CMK (cell line): Measurements from ENCODE around the gene MDM4.
"Not testable (repeated sequence)": the region's sequence is repeated elsewhere in the genome, so short reads cannot be mapped to it uniquely, and the experiment has no call there.

Experiments
- DNase-seq: peaks from one replicate; pipeline ENCODE4 v3.0.0-alpha.2; 2010; ENCODE audit warnings: low read depth

Gene MDM4

DNA sequence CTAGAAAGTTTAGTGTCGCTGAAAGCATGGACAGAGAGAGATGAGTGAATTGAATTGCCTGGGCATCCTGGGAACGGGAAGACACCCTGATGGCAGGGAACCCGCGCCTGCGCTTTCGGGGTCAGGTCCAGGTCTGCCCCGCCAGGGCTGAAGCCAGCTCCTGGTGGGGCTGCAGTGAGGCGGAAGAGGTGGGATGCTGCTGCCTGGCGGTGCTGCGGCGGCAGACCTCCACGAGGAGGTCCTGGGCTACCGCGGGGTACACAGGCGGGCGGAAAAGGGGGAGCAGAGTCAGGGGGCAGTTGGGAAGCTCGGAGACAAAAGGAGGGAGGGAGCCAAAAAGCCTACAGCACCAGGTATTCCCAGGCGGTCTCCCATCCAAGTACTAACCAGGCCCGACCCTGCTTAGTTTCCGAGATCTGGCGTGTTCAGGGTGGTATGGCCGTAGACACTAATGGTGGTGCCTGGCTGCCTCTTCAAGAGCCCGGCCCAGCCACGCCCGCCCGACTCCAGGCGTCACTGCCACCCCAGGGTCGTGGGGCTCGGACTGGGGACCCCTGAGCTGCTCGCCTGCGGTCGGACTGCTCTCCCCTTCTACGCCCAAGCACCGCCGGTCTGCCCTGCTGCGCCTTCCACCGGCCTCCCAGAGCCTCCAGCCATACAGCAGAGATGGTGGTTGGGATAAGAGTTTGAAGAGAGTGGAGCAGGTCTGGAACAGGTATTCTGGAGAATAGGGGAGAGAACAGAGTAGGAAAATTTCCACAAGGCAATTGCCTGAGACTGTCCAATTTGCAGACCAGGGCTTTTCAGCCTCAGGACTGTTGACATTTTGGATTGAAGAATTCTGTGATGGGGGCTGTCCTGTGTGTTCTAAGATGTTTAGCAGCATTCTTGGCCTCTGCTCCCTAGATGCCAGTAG lies 46.1 kb downstream of the MDM4 start:
- no peak for DNase-seq

- no peak for DNase-seq
These were observed 47.1 kb downstream of the MDM4 start for GRCh38 chr1:204563307-204563706.

DNA sequence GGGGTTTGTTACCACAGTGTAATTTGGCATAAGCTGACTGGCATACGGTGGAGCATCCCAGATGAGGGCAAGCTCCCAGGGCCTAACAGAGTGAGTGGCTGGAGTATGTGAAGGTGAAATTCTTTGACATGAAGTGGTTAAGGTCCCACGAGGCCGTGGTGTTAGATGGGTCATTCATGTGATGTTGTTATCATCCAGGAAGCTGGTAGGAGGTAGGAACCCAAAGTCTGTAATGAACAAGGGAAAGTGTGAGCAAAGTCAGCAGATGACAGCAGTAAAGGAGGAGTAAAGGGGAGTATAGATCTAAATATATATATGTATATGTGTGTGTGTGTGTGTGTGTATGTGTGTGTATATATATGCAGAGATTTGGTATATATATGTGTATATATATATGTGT lies 47.6 kb downstream of the MDM4 start:
- DNase-seq = no peak

- no peak for DNase-seq
These were observed 48.6 kb downstream of the MDM4 start for GRCh38 chr1:204564835-204565234.

- DNase-seq = peak; percentile 52
These were observed 49.7 kb downstream of the MDM4 start for GRCh38 chr1:204565617-204566582.

DNA sequence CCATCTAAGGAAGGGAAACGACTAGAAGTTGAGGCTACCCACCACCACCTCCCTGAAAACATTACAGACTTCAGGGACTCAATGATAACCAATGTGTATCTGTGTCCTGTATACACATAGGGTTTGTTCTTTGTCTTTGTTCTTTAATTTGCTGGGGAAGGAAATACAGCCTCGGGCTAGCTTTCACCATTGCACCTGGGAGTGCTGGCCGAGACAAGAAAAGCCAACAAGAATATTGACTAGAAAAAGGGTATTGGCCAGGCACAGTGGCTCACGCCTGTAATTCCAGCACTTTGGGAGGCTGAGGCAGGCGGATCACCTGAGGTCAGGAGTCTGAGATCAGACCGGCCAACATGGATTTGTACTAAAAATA lies 50.4 kb downstream of the MDM4 start:
- no peak for DNase-seq

DNA sequence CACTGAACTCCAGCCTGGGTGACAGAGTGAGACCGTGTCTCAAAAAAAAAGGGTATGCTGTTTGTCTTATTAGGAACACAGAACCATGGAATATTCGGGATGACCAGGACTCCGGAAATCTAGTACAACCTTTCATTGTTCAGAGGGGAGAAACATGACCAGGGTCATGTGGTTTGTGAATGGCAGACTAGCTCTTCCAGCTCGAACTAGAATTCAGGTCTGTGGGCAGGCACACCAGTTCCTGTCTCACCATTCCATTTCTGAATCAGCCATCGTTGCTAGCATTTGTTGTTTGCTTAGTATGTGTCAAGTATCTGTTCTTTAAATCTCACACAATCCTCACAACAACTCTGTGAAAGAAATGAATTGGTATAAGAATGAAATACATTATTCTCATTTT lies 50.9 kb downstream of the MDM4 start:
- DNase-seq = no peak

DNA sequence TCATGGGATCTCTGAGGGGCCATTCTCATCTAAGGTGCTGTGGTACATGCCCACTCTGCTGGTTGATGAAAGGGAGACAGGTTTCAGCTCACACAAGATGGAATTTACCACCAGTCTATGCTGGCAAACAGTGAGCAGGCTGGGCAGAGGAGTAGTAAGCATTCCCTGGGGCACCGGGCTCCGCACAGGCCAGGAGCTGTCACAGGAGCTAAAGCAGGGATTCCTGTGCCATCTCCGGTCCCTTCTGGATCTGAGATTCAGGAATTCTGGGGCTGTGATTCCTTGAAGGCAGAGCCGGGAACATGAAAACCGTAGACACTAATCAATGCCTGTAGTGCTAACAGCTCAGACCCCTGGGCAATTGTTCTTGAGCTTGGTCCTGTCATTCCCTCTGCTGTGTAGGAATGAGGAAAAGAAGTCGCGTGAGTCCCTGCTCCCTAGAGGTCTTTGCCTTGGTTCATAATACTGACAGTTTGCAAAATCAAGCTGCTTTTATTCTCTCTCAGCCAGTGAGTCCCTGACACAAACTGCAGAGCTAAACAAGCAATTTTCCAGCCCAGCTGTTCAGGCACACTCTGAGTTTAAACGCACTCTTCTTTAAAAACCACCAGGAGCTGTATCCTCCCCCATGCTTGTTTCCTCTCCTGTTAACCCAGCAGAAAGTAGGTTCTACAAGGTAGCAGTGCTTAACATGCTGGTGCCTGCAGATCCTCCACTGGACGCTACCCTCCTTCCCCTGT lies 52.5 kb downstream of the MDM4 start:
- DNase-seq = no peak

- DNase-seq = no peak
These were observed 53.3 kb downstream of the MDM4 start for GRCh38 chr1:204569478-204569877.

- not testable (repeated sequence) for DNase-seq
These were observed 53.8 kb downstream of the MDM4 start for GRCh38 chr1:204570021-204570420.

GRCh38 chr1:204571128-204571527 lies 54.9 kb downstream of the MDM4 start:
- DNase-seq = no peak

- DNase-seq = no peak
These were observed 55.4 kb downstream of the MDM4 start for GRCh38 chr1:204571631-204572030.

DNA sequence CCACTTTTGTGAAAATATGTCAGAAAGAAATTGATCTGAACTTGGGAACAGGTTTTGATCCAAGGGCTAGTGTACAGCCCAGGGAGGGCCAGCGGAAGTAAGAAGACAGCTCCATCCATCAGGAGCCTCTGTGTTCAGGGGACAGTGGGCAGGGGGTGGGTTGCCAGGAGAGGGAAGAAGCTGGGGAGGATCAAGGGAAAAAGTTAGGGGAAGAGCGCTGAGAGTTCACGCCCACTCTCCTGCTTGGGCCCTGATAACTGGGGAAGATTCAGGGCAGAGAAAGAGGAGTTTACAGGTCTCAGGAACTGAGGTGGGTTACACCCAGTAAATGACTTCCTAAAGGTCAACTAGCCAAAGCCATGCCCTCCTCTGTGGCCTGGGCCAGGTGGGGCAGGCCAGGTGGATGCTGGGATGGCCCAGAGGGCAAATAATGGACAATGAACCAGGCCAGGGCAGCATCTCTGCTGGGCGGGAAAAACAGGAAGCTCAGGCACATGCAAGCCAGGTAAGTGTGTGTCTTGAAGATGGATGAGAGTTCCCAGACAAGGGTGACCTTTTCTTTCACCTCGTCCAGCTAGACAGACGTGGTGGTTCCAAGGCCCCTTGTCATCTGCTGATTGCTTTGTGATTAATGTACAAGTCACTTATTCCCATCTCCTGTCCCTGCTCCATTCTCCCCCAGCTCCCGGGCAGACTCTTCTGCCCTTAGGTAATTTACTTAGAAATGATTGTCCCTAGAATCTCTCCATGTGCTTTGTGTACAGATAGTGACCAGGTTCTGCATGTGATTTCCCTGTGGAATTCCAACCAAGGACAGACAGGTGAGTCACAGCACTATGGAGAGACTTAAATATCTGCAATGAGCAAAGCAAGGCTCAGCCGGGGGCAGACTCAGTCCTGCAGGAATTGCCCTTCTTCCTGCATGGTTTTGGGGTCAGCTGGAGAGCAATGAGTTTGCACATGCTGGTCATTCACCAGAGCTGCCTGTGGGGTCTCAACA lies 57.0 kb downstream of the MDM4 start:
- no peak for DNase-seq

DNA sequence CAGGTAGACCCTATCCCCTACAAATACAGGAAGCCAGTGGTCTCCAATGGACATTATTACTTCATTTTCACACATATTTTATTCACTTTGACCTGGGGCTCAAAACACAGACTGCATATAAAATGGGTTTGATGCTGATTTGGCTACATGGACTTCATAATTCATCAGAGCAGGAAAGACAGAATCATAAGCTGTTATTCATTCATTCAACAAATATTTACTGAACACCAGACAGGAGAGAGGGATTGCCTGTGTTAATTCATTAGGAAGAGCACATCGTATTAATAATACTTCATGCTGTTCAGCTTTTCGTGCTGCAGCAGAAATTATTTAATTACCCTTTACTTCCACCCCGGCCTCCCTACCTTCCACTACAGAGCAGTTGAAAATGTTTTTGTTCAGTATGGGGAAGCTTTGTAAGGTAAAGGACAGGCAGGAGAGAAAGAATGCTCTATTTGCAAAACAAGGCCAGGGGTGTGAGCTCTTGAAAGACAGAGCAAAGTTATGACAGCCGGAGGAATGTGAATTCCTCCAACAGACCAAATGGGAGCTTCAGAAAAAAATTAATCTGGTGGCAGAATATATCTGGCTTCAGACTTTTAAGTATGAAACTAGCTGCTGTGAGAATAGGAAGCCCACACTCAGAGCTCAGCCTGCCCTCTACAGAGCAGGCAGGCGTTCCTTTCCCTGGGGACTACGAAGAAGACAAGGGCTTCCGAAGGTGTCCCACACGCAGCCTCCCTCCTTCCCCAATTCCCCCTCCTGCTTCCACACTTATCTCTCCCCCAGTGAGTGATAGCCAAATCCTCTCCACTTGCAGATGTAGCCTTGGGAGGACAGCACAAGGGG lies 58.0 kb downstream of the MDM4 start:
- no peak for DNase-seq

DNA sequence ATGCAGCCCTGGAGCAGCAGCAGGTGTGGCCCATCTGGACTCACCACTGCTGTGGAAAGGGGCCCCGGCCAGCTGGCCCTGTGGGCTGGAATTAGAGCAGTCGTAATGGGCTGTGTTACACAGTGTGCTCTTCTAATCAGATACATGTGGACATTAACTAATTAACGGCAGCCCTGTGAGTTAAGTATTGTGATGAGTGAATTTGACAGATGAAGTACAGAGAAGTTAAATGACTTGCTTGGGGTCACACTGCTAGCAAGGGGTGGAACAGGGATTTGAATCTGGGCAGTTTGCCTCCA lies 58.6 kb downstream of the MDM4 start:
- DNase-seq = no peak

DNA sequence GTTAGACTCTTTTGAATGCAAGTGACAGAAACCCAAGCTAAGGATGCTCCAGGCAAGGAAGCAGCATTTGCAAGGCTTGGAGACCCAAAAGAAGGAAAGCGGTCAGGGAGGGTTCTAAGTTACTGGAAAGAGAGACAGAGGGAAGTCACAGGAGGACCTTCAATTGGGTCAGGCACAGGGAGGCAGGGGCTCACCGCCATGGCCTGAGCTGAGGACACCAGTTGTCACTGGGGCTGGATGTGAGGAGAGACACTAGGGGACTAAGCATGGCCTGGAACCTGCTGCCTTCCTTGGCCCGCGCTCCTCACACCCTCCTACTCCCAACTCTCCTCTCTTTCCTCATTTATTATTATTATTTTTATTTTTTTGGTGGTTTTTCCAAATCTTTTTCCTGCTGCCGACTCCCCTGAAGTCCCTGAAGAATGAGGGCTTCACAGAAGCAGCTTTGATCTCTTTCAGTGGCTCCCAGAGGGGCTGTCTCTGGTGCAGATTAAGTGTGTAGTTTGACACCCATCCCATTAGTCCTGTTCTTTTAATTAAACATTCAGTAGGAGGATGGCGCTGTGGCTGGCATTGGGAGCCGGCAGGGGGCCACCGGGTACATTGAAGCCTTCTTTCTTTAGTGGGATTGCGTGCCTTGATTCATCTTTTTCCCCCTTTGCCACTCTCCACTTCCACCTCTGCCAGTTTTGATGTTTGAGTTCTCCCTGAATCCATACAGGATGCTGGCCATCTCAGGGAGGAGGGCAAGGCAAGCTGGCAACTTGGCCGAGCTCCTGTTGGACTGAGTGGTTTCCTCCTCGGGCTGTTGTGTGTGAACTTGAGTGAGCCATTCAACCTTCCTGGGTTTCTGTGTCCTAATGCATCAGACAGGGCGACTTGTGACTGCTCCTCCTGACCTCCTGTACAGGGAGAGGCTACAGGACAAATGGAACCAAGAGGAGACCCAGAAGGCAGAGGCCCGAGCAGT lies 59.3 kb downstream of the MDM4 start:
- DNase-seq = no peak

DNA sequence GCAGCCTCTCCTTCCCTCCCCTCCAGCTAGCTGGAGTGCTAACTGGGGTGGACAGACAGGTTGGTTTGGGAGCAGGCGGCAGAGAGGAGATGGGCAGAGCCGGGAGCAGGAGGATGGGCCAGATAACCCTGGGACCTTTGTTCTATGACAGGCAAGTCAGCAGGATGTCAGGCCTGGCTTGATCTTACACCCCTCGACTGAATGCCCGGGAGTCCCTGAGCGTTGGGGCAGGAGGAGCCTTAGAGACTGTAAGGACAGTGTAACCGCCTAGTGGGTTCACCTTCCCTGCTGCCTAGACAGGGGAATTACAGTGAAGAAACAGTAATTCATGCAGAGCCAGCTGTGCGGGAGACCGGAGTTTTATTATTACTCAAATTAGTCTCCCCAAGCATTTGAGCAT lies 60.2 kb downstream of the MDM4 start:
- no peak for DNase-seq

DNA sequence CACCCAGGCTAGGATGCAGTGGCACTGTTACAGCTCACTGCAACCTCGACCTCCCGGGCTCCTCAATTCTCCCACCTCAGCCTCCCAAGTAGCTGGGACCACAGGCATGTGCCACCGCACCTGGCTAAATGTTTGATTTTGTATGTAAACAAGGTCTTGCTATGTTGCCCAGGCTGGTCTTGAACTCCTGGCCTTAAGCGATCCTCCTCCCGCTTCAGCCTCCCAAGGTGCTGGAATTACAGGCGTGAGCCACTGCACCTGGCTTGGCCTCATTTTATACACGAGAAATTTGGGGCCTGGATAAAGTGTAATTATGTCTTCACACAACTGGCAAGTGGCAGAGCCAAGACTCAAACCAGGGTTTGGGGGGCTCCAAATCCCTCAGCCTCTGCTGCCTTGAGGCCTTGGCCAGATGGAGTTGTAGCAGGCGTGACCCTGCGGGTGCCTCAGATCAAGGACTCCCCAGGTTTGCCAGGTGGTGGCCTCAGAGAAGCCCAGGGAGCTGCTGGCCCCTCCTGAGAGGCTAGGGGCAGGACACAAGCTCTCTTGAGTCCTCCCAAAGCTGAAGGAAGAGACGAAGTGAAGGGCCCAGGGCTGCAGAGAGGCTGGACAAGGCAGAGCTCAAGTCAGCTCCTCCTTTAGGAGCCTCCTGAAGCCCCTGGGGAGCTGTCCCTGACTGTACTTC lies 61.7 kb downstream of the MDM4 start:
- DNase-seq = no peak
